Measurements from ENCODE around the gene PTK7.

DNA sequence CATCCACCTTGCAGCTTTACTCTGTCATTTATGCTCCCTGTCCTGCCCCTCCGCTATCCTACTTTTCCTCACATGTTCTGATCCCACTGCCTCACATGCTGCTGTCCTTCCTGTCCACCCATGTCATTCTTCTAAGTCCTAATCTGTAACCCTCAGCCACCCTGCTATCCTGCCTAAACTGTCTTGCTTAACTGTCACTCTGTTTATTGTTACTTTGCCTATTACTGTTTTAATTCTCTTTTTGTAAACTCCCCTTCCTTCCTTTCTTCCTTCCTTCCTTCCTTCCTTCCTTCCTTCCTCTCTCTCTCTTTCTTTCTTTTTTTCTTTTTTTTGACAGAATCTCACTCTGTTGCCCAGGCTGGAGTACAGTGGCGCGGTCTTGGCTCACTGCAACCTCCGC lies 107.3 kb downstream of the PTK7 start:
- TF ChIP-seq, protein P1, sequence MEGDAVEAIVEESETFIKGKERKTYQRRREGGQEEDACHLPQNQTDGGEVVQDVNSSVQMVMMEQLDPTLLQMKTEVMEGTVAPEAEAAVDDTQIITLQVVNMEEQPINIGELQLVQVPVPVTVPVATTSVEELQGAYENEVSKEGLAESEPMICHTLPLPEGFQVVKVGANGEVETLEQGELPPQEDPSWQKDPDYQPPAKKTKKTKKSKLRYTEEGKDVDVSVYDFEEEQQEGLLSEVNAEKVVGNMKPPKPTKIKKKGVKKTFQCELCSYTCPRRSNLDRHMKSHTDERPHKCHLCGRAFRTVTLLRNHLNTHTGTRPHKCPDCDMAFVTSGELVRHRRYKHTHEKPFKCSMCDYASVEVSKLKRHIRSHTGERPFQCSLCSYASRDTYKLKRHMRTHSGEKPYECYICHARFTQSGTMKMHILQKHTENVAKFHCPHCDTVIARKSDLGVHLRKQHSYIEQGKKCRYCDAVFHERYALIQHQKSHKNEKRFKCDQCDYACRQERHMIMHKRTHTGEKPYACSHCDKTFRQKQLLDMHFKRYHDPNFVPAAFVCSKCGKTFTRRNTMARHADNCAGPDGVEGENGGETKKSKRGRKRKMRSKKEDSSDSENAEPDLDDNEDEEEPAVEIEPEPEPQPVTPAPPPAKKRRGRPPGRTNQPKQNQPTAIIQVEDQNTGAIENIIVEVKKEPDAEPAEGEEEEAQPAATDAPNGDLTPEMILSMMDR (IDR thresholded peaks at IDR 0.05; ENCODE audit: extremely low read depth in 1 of 2, insufficient read depth in 1 of 2, low read depth in 1 of 2, low read length in 2 of 2), result no peak
- TF ChIP-seq POLR2A (IDR thresholded peaks at IDR 0.05; ENCODE audit: low read depth, low read length), result no peak
- no peak for TF ChIP-seq FOS (IDR thresholded peaks at IDR 0.05; ENCODE audit: borderline replicate concordance, insufficient read depth, low read length)
- TF ChIP-seq EZH2 (IDR thresholded peaks at IDR 0.05; ENCODE audit: borderline replicate concordance, low read depth, low read length, severe bottlenecking), result no peak
- TF ChIP-seq, protein P2, sequence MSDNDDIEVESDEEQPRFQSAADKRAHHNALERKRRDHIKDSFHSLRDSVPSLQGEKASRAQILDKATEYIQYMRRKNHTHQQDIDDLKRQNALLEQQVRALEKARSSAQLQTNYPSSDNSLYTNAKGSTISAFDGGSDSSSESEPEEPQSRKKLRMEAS (IDR thresholded peaks at IDR 0.05; ENCODE audit: insufficient read depth, insufficient read length), result no peak
- no peak for TF ChIP-seq POLR2AphosphoS5 (IDR thresholded peaks at IDR 0.05; ENCODE audit: insufficient read depth, low read depth, low read length)
- no peak for TF ChIP-seq JUN (IDR thresholded peaks at IDR 0.05; ENCODE audit: borderline replicate concordance, insufficient read depth, insufficient read length, low read depth)
- TF ChIP-seq MYC (IDR thresholded peaks at IDR 0.05; ENCODE audit: low read depth, low read length), result no peak
- no peak for TF ChIP-seq GATA2 (IDR thresholded peaks at IDR 0.05; ENCODE audit: insufficient read depth, insufficient read length, low read depth, low read length)
